ENCODE measurements around the gene SLC7A7.

DNA sequence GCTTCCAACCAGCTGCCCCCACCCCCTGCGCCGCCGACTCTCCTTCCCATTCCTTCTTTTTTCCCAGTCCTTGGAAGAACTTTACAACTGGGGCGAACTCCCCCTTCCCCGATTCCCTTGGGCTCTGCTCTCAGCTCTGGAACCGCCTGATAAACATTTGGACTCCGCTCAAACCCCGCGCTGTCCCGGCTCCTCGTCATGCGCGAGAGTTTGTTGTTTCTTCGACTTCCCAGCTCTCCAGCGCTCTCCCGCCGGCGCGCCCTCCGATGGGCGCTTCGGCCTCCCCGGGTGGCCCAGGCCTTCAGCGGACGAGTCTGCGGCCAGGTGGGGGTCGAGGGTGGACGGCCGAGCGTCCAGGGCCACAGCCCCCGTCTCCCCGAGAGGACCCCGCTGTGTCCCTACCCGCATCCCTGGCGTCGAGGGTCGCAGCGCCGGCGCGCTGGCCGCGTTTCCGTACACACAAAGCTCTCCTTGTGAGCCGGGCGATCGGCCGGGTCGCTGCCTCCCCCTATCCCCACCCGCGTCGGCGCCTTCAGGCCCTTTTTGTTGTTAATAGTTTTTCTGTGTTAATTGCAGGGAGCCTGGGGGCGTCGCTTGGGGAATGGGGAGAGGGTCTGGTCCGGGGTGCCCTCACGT, 22.0 kb upstream of the SLC7A7 start:
- TF ChIP-seq, protein P1, sequence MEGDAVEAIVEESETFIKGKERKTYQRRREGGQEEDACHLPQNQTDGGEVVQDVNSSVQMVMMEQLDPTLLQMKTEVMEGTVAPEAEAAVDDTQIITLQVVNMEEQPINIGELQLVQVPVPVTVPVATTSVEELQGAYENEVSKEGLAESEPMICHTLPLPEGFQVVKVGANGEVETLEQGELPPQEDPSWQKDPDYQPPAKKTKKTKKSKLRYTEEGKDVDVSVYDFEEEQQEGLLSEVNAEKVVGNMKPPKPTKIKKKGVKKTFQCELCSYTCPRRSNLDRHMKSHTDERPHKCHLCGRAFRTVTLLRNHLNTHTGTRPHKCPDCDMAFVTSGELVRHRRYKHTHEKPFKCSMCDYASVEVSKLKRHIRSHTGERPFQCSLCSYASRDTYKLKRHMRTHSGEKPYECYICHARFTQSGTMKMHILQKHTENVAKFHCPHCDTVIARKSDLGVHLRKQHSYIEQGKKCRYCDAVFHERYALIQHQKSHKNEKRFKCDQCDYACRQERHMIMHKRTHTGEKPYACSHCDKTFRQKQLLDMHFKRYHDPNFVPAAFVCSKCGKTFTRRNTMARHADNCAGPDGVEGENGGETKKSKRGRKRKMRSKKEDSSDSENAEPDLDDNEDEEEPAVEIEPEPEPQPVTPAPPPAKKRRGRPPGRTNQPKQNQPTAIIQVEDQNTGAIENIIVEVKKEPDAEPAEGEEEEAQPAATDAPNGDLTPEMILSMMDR (IDR thresholded peaks at IDR 0.05; ENCODE audit: poor library complexity, severe bottlenecking) = no peak
- TF ChIP-seq EZH2 (IDR thresholded peaks at IDR 0.05; ENCODE audit: borderline replicate concordance, insufficient read depth, low read length, poor library complexity, severe bottlenecking) = peak; percentile 81
- no peak for TF ChIP-seq RAD21 (conservative IDR thresholded peaks at IDR 0.05)
- no peak for TF ChIP-seq POLR2AphosphoS5 (IDR thresholded peaks at IDR 0.05)
- no peak for TF ChIP-seq TAF1 (IDR thresholded peaks at IDR 0.05; ENCODE audit: low read depth)

All from neural cell (in vitro differentiated cells).